IPS-NIHi7 (cell line): Measurements from ENCODE around the gene FGD3.
A peak's percentile ranks its signal among the peaks of the same experiment; 100 is the strongest.
"Not testable (repeated sequence)": the region's sequence is repeated elsewhere in the genome, so short reads cannot be mapped to it uniquely, and the experiment has no call there.

Experiments used
- DNase-seq: peaks from one replicate; pipeline ENCODE4 v3.0.0; 2012; ENCODE audit warnings: mixed read lengths; ENCODE audit errors: extremely low spot score

FGD3 gene

GRCh38 chr9:92947268-92948037, at the start of gene FGD3:
TSS of gene FGD3 (plus strand) at chr9:92947523. CDS start at chr9:92976257, 28,734 bp downstream.
- peak; percentile 57 for DNase-seq

GRCh38 chr9:92905137-92905536, 42.2 kb upstream of the FGD3 start:
- not testable (repeated sequence) for DNase-seq

DNA sequence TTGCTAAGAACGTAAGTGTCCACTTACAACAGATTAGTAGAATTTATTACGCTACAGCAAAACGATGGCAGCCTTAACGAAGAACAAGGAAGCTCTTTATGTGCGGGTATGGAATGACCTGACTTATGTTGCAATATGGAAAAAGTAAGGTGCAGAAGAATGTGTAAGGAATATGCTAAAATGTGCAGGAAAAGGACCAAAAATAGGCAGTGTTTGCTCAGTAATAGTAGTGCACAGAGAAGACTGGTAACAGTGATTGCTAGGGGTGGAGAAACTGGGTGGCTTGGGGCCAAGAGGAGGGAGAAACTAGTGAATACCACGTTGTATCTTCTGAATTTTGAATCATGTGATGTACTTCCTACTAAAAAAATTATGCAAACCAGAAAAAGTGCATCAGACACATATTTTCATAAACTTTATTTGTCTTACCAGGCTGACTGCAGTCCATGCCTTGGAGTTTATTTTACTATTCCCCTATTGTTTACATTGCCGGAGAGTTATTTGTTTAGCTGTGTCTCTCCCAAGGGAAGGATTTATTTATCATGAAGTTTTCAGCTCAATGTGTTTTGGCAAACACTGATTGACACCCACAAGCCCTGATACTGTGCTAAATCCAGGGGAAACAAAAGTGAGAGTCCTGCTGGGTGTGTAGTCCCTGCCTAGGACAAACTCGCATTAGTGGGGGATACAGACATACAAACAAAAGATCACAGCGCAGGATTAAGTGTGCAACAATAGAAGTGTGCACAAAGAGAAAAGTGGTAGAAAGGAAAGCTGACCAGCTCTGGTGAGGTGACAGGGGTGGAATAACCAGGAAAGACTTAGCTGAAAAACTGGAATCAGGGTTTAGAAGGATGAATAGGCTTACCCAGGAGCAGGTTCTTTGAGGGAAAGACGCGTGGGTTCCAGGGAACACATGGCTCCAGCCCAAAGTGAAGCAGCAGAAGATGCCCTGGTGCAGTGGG, 35.5 kb upstream of the FGD3 start:
- DNase-seq = no peak

GRCh38 chr9:92917176-92917800, 30.0 kb upstream of the FGD3 start:
- no peak for DNase-seq

DNA sequence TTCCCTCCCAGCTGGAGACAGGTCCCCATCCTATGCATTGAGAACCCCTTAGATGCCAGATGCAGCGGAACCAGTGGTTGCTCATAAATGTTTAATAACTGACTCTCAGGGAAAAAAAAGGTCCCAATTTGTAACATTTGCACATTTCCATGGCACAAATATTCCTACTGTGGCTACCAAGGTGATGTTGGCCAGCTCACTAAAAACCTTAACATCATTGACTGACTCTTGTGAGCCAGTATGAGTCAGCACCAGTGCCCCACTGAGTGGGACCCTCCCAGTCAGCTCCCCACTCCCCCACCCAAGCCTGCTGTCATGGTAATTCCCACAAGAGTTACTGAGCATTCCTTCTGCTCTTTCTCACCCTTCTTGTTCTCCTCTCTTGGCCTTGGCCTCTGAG, 26.9 kb upstream of the FGD3 start:
- DNase-seq = no peak

- no peak for DNase-seq
These were observed 15.7 kb upstream of the FGD3 start for GRCh38 chr9:92931606-92932005.

DNA sequence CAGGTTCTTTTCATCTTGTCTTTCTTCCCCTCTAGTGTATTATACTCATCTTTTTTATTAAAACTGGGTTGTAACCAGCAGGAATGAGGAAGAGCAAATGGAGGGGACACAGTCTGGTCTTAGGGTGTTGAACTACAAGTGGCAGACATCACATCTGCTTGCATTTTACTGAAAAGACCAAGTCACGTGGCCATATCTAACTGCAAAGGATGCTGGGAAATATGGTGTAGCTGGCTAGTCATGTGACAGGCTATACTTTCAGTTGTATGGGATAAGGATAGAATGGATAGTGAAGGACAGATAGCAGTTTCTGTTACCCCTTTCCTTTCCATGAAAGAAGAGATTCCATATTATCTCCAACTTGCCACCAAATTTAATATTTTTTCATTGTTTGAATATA, 13.0 kb upstream of the FGD3 start:
- no peak for DNase-seq

- no peak for DNase-seq
These were observed 9.3 kb upstream of the FGD3 start for GRCh38 chr9:92938025-92938424.

GRCh38 chr9:92941861-92942260, 5.5 kb upstream of the FGD3 start:
- no peak for DNase-seq

- no peak for DNase-seq
These were observed 4.4 kb upstream of the FGD3 start for GRCh38 chr9:92942688-92943616.

DNA sequence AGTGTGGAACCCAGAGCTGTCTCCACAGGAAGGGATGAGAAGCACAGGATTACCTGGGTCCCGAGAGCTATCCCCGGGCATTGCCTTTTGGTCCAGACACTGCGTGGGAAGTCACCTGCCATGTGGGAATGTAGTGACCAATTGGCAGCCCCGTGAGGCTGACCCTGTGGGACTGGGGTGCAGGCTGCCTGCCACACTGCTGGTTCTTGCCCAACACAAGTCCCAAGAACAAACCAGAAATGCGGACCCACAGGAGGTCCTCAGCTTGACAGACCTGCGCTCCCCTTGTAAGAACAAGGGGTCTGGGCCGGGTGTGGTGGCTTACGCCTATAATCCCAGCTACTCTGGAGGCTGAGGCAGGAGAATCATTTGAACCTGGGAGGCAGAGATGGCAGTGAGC, 2.4 kb upstream of the FGD3 start:
- no peak for DNase-seq

- DNase-seq = no peak
These were observed 1.5 kb upstream of the FGD3 start for GRCh38 chr9:92945796-92946195.

- DNase-seq = no peak
These were observed 763 bp downstream of the FGD3 start for GRCh38 chr9:92948038-92948534.

GRCh38 chr9:92948632-92949031, 1.3 kb downstream of the FGD3 start:
- DNase-seq = no peak

GRCh38 chr9:92949266-92949982, 2.1 kb downstream of the FGD3 start:
- DNase-seq = no peak

DNA sequence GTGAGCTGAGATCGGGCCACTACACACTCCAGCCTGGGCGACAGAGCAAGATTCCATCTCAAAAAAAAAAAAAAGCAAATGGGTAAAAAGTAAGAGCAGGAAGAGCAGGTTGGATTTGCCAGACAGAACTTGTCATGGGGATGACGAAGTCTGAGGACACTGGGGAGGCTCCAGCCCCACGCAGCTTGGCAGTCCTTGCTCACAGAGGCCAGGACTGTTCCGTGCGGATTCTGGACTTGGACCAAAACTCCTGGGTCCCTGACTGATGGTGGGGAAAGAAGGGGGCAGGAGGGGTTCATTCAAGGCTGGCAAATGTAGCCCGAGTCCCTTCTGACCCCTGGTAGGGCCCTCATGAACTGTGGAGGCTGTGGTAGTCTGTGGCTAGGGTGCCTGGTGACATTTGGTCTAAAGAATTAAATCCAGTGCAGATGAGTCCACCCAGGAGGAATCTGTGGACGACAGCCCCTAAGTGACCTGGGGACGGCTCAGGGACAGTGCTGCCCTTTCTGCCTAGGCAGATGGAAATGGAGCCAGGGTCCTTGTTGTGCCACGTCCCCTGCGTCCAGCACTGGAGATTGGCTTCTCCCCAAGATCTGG, 3.1 kb downstream of the FGD3 start:
- no peak for DNase-seq

- DNase-seq = no peak
These were observed 5.7 kb downstream of the FGD3 start for GRCh38 chr9:92952906-92953610.

GRCh38 chr9:92954049-92954861, 6.9 kb downstream of the FGD3 start:
- no peak for DNase-seq
